GM19043 (cell line): Measurements from ENCODE around the gene TMEM35B.
A peak's percentile ranks its signal among the peaks of the same experiment; 100 is the strongest.
"Not testable (repeated sequence)": the region's sequence is repeated elsewhere in the genome, so short reads cannot be mapped to it uniquely, and the experiment has no call there.

ENCODE experiments used
- ATAC-seq: cut with Tn5 transposase; IDR thresholded peaks from one replicate; pipeline ENCODE4 v1.9.1; 2021; ENCODE audit warnings: low read depth; ENCODE audit not compliant: unreplicated experiment

Gene TMEM35B

GRCh38 chr1:34984793-34985608 is at the start of gene TMEM35B:
TSS of gene TMEM35B (minus strand) at chr1:34985347. CDS start at chr1:34985305, 42 bp downstream.
- peak; percentile 65 for ATAC-seq

- ATAC-seq: no peak
Observed at GRCh38 chr1:35033346-35033745, 48.2 kb upstream of the TMEM35B start.

- no peak for ATAC-seq
Observed at GRCh38 chr1:35032384-35032739, 47.2 kb upstream of the TMEM35B start.

- ATAC-seq: no peak
Observed at GRCh38 chr1:35030756-35031446, 45.8 kb upstream of the TMEM35B start.

GRCh38 chr1:35030338-35030737 is 45.2 kb upstream of the TMEM35B start:
- no peak for ATAC-seq

- no peak for ATAC-seq
Observed at GRCh38 chr1:35029761-35030160, 44.6 kb upstream of the TMEM35B start.

GRCh38 chr1:35016406-35016805 is 31.3 kb upstream of the TMEM35B start:
- no peak for ATAC-seq

GRCh38 chr1:35014486-35014885 is 29.3 kb upstream of the TMEM35B start:
- no peak for ATAC-seq

- no peak for ATAC-seq
Observed at GRCh38 chr1:35005711-35006110, 20.6 kb upstream of the TMEM35B start.

- no peak for ATAC-seq
Observed at GRCh38 chr1:35001743-35002142, 16.6 kb upstream of the TMEM35B start.

GRCh38 chr1:34994878-34995277 is 9.7 kb upstream of the TMEM35B start:
- no peak for ATAC-seq

GRCh38 chr1:34988581-34988980 is 3.4 kb upstream of the TMEM35B start:
- no peak for ATAC-seq

GRCh38 chr1:34988147-34988546 is 3.0 kb upstream of the TMEM35B start:
- ATAC-seq: no peak

- no peak for ATAC-seq
Observed at GRCh38 chr1:34987018-34987417, 1.9 kb upstream of the TMEM35B start.

- not testable (repeated sequence) for ATAC-seq
Observed at GRCh38 chr1:34985609-34985904, 410 bp upstream of the TMEM35B start.

- no peak for ATAC-seq
Observed at GRCh38 chr1:34984435-34984792, 733 bp downstream of the TMEM35B start.

GRCh38 chr1:34983700-34984355 is 1.3 kb downstream of the TMEM35B start:
- no peak for ATAC-seq

- ATAC-seq: no peak
Observed at GRCh38 chr1:34982820-34983376, 2.2 kb downstream of the TMEM35B start.

GRCh38 chr1:34980715-34981114 is 4.4 kb downstream of the TMEM35B start:
- ATAC-seq: peak; percentile 42

GRCh38 chr1:34978921-34979320 is 6.2 kb downstream of the TMEM35B start:
- ATAC-seq: no peak

- ATAC-seq: no peak
Observed at GRCh38 chr1:34977858-34978257, 7.3 kb downstream of the TMEM35B start.

- ATAC-seq: no peak
Observed at GRCh38 chr1:34977210-34977471, 8.0 kb downstream of the TMEM35B start.
